GM18508 (cell line): Measurements from ENCODE around the gene THBS2.
"Not testable (repeated sequence)": the region's sequence is repeated elsewhere in the genome, so short reads cannot be mapped to it uniquely, and the experiment has no call there.

Source experiments
- ATAC-seq: cut with Tn5 transposase; IDR thresholded peaks from one replicate; pipeline ENCODE4 v1.9.1; 2021; ENCODE audit warnings: moderate number of reproducible peaks; ENCODE audit not compliant: insufficient read depth, unreplicated experiment

THBS2 gene

GRCh38 chr6:169253337-169254238, at the start of gene THBS2:
THBS2 (minus strand) TSS chr6:169253846; CDS start chr6:169250784, 3,062 bp downstream.
- no peak for ATAC-seq

- ATAC-seq, result no peak
These were observed 49.1 kb upstream of the THBS2 start for GRCh38 chr6:169302716-169303115.

GRCh38 chr6:169302255-169302654, 48.6 kb upstream of the THBS2 start:
- ATAC-seq, result no peak

GRCh38 chr6:169300916-169301315, 47.3 kb upstream of the THBS2 start:
- no peak for ATAC-seq

GRCh38 chr6:169298626-169299025, 45.0 kb upstream of the THBS2 start:
- ATAC-seq, result not testable (repeated sequence)

- ATAC-seq, result no peak
These were observed 43.0 kb upstream of the THBS2 start for GRCh38 chr6:169296622-169297021.

- no peak for ATAC-seq
These were observed 42.5 kb upstream of the THBS2 start for GRCh38 chr6:169296170-169296569.

- no peak for ATAC-seq
These were observed 39.5 kb upstream of the THBS2 start for GRCh38 chr6:169293196-169293595.

- ATAC-seq, result no peak
These were observed 38.9 kb upstream of the THBS2 start for GRCh38 chr6:169292338-169293124.

GRCh38 chr6:169291646-169292337, 38.1 kb upstream of the THBS2 start:
- ATAC-seq, result no peak

GRCh38 chr6:169291148-169291547, 37.5 kb upstream of the THBS2 start:
- ATAC-seq, result no peak

GRCh38 chr6:169289619-169290339, 36.1 kb upstream of the THBS2 start:
- ATAC-seq, result no peak

- no peak for ATAC-seq
These were observed 35.6 kb upstream of the THBS2 start for GRCh38 chr6:169289257-169289618.

GRCh38 chr6:169288591-169288990, 34.9 kb upstream of the THBS2 start:
- no peak for ATAC-seq

GRCh38 chr6:169287675-169288074, 34.0 kb upstream of the THBS2 start:
- ATAC-seq, result no peak

- ATAC-seq, result no peak
These were observed 33.3 kb upstream of the THBS2 start for GRCh38 chr6:169286961-169287360.

GRCh38 chr6:169285165-169285564, 31.5 kb upstream of the THBS2 start:
- no peak for ATAC-seq

GRCh38 chr6:169283924-169284323, 30.3 kb upstream of the THBS2 start:
- no peak for ATAC-seq

- no peak for ATAC-seq
These were observed 28.4 kb upstream of the THBS2 start for GRCh38 chr6:169282043-169282442.

GRCh38 chr6:169277619-169278018, 24.0 kb upstream of the THBS2 start:
- ATAC-seq, result no peak
